ENCODE data around the gene ACY1. TPM values are rescaled to one million over a fixed set of nuclear protein-coding genes. Genes with fewer than 3 reads are reported as not detected.

Gene ACY1
- total and polyA plus RNA-seq, 2 of the 13 experiments (the other 11 are each of a cell fraction or from before 2014, with no cell fraction given): 113 to 162 TPM

DNA sequence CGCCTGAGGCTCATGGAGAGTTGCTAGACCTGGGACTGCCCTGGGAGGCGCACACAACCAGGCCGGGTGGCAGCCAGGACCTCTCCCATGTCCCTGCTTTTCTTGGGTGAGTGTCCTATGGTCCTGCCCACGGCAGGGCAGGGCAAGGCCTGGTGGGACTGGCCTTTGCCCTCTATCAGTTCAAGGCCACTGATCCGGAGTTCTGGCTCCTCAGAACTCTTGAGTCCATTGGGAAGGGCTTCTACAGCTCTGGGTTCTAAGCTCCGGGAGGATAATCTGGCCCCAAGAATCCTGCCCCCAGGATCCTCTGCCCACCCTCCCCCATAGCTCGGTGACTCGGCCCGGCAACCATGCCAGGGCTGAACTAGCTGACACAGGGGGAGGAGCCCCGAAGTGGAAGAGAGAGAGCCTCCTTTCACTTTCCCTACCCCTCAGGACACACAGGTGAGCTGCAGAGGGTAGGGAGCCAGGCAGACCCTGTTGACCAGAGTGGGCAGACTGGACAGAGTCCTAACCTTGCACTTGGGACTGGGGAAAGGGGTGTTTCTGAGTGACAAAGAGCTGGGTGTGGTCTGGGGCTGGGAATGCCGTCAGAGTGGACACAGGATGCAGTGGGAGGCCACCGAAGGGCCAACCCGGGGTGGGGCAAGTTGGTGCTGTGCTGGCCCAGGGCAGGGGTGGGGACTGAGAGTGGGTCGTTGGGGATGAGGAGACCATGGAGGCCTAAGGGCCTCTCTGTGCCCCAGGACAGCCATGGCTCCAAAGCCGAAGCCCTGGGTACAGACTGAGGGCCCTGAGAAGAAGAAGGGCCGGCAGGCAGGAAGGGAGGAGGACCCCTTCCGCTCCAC, 40.5 kb upstream of the ACY1 start (continued):
- TF ChIP-seq, protein P1, sequence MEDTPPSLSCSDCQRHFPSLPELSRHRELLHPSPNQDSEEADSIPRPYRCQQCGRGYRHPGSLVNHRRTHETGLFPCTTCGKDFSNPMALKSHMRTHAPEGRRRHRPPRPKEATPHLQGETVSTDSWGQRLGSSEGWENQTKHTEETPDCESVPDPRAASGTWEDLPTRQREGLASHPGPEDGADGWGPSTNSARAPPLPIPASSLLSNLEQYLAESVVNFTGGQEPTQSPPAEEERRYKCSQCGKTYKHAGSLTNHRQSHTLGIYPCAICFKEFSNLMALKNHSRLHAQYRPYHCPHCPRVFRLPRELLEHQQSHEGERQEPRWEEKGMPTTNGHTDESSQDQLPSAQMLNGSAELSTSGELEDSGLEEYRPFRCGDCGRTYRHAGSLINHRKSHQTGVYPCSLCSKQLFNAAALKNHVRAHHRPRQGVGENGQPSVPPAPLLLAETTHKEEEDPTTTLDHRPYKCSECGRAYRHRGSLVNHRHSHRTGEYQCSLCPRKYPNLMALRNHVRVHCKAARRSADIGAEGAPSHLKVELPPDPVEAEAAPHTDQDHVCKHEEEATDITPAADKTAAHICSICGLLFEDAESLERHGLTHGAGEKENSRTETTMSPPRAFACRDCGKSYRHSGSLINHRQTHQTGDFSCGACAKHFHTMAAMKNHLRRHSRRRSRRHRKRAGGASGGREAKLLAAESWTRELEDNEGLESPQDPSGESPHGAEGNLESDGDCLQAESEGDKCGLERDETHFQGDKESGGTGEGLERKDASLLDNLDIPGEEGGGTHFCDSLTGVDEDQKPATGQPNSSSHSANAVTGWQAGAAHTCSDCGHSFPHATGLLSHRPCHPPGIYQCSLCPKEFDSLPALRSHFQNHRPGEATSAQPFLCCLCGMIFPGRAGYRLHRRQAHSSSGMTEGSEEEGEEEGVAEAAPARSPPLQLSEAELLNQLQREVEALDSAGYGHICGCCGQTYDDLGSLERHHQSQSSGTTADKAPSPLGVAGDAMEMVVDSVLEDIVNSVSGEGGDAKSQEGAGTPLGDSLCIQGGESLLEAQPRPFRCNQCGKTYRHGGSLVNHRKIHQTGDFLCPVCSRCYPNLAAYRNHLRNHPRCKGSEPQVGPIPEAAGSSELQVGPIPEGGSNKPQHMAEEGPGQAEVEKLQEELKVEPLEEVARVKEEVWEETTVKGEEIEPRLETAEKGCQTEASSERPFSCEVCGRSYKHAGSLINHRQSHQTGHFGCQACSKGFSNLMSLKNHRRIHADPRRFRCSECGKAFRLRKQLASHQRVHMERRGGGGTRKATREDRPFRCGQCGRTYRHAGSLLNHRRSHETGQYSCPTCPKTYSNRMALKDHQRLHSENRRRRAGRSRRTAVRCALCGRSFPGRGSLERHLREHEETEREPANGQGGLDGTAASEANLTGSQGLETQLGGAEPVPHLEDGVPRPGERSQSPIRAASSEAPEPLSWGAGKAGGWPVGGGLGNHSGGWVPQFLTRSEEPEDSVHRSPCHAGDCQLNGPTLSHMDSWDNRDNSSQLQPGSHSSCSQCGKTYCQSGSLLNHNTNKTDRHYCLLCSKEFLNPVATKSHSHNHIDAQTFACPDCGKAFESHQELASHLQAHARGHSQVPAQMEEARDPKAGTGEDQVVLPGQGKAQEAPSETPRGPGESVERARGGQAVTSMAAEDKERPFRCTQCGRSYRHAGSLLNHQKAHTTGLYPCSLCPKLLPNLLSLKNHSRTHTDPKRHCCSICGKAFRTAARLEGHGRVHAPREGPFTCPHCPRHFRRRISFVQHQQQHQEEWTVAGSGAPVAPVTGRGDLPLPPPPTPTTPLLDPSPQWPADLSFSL (CRISPR knock-in tag; IDR thresholded peaks at IDR 0.05): no peak
- TF ChIP-seq KMT2B (CRISPR knock-in tag; IDR thresholded peaks at IDR 0.05) (no peak), RXRA (CRISPR knock-in tag; IDR thresholded peaks at IDR 0.05) (no peak; the same call in 1 of the 2 replicates), FOSL1 (CRISPR knock-in tag; IDR thresholded peaks at IDR 0.05; ENCODE audit: borderline replicate concordance) (no peak), THAP11 (CRISPR knock-in tag; IDR thresholded peaks at IDR 0.05) (no peak), ZNF275 (CRISPR knock-in tag; IDR thresholded peaks at IDR 0.05; ENCODE audit: borderline replicate concordance) (0 out of 2 replicates have a peak, but pooled peaks have one; percentile 2), ZNF460 (CRISPR knock-in tag; IDR thresholded peaks at IDR 0.05; ENCODE audit: borderline replicate concordance) (no peak), ZNF552 (CRISPR knock-in tag; IDR thresholded peaks at IDR 0.05; ENCODE audit: borderline replicate concordance) (no peak), HOXA7 (CRISPR knock-in tag; IDR thresholded peaks at IDR 0.05) (no peak), ZNF790 (CRISPR knock-in tag; IDR thresholded peaks at IDR 0.05; ENCODE audit: borderline replicate concordance) (no peak), SMAD1 (CRISPR knock-in tag; IDR thresholded peaks at IDR 0.05; ENCODE audit: borderline replicate concordance, low read depth) (no peak), RFXANK (CRISPR knock-in tag; IDR thresholded peaks at IDR 0.05) (no peak), ZNF326 (CRISPR knock-in tag; IDR thresholded peaks at IDR 0.05; ENCODE audit: borderline replicate concordance) (no peak), ATF3 (CRISPR knock-in tag; IDR thresholded peaks at IDR 0.05) (no peak), ZNF264 (CRISPR knock-in tag; IDR thresholded peaks at IDR 0.05) (no peak), HOXD1 (CRISPR knock-in tag; IDR thresholded peaks at IDR 0.05) (no peak), EP300 (IDR thresholded peaks at IDR 0.05; ENCODE audit: low read depth in 2 of 2, low read length in 2 of 2) (no peak; a peak in 1 of 4 replicates), EP300 (CRISPR knock-in tag; IDR thresholded peaks at IDR 0.05; ENCODE audit: borderline replicate concordance) (no peak), PHF21A (CRISPR knock-in tag; IDR thresholded peaks at IDR 0.05) (no peak), CBX5 (CRISPR knock-in tag; IDR thresholded peaks at IDR 0.05; ENCODE audit: borderline replicate concordance) (no peak), ZNF788 (CRISPR knock-in tag; IDR thresholded peaks at IDR 0.05; ENCODE audit: borderline replicate concordance) (no peak; the same call in 1 of the 2 replicates), PHF20 (CRISPR knock-in tag; IDR thresholded peaks at IDR 0.05) (no peak), ZFP1 (CRISPR knock-in tag; IDR thresholded peaks at IDR 0.05) (no peak)

Measured in HepG2 (cell line).